WI38 (cell line): ENCODE measurements around the gene FUNDC2.

Experiments
- H3K4me3 ChIP-seq: 2 replicates; pipeline ENCODE4 v1.5.1; 2011; ENCODE audit warnings: low read depth, mild to moderate bottlenecking, control low read depth, low read length
- TF ChIP-seq, protein P1 (sequence below): IDR thresholded peaks from 2 replicates; pipeline ENCODE4 v1.5.1; 2012; ENCODE audit warnings: low read depth, mild to moderate bottlenecking, control low read depth, low read length

The FUNDC2 gene

DNA sequence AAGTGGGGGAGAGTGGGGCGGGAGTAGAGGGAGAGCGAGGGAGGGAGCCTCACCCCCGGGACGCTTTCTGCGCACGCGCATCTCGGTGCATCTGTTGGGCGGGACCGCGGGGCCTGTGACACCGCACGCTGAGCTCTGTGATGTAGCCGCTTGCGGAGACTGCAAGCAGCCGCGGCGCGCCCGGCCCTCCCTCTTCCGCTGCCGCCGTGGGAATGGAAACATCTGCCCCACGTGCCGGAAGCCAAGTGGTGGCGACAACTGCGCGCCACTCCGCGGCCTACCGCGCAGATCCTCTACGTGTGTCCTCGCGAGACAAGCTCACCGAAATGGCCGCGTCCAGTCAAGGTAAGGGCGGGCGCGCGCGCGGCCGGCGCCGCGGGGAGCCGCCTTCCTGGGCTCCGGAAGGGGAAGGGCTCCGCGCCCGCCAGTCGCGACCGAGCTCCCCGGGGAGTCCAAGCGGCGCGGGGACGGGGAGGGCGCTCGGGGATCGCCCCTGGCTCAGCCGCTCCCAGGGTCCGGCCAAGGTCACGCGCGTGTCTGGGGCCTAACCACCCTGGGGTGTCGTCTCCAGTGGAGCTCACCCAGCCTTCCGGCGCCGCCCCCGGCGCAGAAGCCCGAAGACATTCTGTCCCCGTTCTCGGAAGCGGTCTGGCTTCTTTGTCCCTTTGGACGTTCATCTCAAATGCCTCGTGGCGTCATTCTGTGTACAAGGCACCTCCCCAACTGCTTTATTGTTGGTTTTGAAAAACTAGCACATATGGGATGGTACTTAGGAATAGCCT, at the start of gene FUNDC2:
FUNDC2 (plus strand) TSS at position 118 of the 782 bp plus-strand sequence; CDS start at position 213, 95 bp downstream.
- peak within 1 kb of the TSS; percentile 71 for H3K4me3 ChIP-seq
- TF ChIP-seq, protein P1, sequence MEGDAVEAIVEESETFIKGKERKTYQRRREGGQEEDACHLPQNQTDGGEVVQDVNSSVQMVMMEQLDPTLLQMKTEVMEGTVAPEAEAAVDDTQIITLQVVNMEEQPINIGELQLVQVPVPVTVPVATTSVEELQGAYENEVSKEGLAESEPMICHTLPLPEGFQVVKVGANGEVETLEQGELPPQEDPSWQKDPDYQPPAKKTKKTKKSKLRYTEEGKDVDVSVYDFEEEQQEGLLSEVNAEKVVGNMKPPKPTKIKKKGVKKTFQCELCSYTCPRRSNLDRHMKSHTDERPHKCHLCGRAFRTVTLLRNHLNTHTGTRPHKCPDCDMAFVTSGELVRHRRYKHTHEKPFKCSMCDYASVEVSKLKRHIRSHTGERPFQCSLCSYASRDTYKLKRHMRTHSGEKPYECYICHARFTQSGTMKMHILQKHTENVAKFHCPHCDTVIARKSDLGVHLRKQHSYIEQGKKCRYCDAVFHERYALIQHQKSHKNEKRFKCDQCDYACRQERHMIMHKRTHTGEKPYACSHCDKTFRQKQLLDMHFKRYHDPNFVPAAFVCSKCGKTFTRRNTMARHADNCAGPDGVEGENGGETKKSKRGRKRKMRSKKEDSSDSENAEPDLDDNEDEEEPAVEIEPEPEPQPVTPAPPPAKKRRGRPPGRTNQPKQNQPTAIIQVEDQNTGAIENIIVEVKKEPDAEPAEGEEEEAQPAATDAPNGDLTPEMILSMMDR, result no peak

DNA sequence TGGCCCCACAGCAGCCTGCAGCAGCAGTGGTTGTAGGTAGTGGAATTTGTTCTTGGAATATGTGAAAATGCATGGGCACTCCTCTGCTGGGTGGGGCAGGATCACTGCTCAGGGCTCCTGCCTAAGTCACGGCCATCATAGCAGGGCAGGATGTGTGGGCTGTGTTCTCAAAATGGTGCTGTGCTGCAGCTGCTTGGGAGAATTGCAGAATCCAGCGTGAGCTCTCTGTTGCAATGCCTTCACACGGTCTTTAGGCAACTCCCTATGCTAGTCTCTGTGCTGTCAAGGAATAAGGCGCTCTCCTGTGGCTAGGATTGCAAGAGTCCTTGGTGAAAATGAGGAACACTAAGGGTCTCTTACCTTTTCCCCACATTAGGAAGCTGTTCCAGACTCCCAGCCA, 47.0 kb upstream of the FUNDC2 start:
- no peak overlapping the region for H3K4me3 ChIP-seq
- TF ChIP-seq, protein P1, result no peak

- TF ChIP-seq, protein P1, result peak; percentile 47
- peak overlapping the region; percentile 52 for H3K4me3 ChIP-seq
Observed at GRCh38 chrX:154980330-154981115, 46.1 kb upstream of the FUNDC2 start.

DNA sequence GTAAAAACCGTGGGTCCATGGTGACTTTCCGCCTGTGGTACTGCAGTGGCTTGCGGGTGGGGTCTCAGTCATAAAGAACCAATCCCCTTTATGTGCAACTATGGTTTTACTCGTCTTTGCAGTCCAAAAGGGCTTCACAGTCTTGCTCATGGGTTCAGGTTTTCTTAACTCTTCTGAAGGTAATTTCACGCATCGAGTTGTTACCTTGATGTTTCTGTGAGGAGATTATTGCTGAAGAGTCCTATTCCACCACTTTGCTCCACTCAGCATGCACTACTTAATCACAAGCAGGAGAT, 45.6 kb upstream of the FUNDC2 start:
- TF ChIP-seq, protein P1, result no peak
- H3K4me3 ChIP-seq, result peak overlapping the region; percentile 52

DNA sequence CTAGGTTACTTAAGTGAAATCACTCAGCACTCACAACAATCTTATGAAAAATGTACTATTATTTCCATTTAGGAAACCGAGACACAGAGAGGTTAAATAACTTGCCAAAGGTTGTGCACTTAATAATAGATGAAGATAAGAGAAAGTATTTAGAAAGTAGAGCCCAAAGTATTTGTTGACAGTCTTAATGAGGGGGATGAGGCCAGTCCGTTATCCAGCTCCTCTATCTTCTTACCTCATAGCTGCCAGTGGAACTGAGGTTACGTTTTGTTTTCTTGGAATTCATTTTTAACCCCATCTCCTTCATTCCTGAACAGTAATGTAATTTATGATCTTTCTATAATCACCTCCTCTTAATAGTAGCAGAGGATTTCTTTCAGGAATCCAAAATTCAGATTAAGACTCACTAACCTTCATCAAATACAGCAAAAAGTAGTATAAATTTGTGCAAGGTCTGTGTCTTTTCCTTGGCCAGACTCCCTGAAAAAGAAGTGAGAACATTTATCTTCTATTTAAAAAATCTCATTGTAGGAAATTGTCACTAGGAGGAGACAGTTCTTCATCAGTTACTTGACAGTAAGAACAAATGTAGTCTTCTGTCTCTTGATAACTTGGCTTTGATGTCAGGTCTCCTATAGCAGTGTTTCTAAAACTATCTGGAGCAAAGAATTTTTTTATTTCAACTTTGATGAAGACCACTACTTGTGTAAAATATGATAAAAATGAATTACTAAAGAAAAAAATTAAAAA, 39.6 kb upstream of the FUNDC2 start:
- TF ChIP-seq, protein P1, result no peak
- no peak overlapping the region for H3K4me3 ChIP-seq

DNA sequence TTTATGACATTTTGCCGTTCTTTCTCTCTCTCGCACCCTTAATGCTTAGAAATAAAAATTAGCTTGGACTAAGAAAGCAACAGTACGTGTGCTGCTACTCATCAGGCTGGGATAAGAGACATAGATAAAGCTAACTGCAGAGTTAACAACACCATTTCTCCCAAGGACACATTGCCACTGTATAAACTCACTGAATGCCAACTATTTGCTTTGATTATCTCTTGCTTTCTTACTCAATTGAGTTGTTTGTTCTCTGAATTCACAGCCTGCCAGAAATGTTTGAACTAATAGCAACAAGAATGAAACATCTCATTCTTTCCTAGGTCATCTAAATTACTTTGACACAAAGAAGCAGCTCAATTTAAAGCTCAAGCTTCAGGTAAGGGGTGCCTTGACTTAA, 38.7 kb upstream of the FUNDC2 start:
- no peak overlapping the region for H3K4me3 ChIP-seq
- TF ChIP-seq, protein P1, result no peak

DNA sequence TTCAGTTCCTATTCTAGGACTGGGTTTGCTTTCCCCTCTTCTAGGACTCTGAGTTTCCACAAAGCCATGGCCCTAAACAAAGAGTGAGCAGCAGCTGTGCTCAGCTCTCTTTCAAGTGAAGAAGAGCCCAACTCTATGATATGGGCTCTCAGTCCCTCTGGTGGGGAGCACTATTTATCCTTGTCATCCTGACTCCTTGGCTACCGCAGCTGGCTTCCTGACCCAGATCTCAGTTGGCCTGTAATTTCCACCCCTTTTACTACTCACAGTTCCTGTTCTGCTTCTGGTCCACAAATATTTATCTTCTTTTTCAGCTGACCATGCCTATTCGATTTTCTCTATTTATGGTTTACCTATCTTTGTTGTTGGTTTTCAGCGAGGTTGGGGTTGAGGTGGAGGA, 37.9 kb upstream of the FUNDC2 start:
- TF ChIP-seq, protein P1, result no peak
- no peak overlapping the region for H3K4me3 ChIP-seq
